K562 (cell line): ENCODE data around the gene CUL9. TPM values are rescaled to one million over a fixed set of nuclear protein-coding genes. Genes with fewer than 3 reads are reported as not detected.

Source experiments
- ATAC-seq: fragments of 200-7000 bp; cut with Tn5 transposase; 3 replicates; pipeline ENCODE4 v1.9.1; 2020; ENCODE audit warnings: moderate library complexity
- BruUV-seq: library from RNA; stranded (reverse); fragments of 400-500 nt; replicated peaks from 2 replicates; lab custom pipeline; 2021; lab: Mats Ljungman, UMichigan
- CTCF ChIA-PET: fragments of 300-600 bp; formaldehyde crosslinking; extraction: SDS; loops from one replicate; lab custom pipeline; 2021; ENCODE audit warnings: low intra/inter-chr PET ratio; lab: Yijun Ruan, JAX
- POLR2A ChIA-PET: fragments of 300-600, 350-650 bp; sonication (Branson Sonifier 250); formaldehyde crosslinking; extraction: SDS; loops from one replicate; lab custom pipeline; 2021; ENCODE audit warnings: antibody characterized with exemption, inconsistent platforms; lab: Yijun Ruan, JAX
- DNase-seq, 4 experiments: peaks; one replicate each; pipeline versions ENCODE4 v3.0.0 to v3.0.0-alpha.2; 2011 to 2018; ENCODE audit warnings: low spot score in 3 of 4, mixed read lengths in 3 of 4; ENCODE audit errors: extremely low read depth in 1 of 4
- FAIRE-seq: peaks from 2 replicates; lab custom pipeline; 2011; peaks lifted over from hg19 to GRCh38; lab: Jason Lieb, UNC
- H2AFZ ChIP-seq: 2 replicates; pipeline ENCODE4 v1.6.0; 2011; ENCODE audit warnings: low read depth, low read length, control low read depth, inconsistent platforms
- H3K27ac ChIP-seq: fragments of 200-600 bp; 3 replicates; pipeline ENCODE4 v1.8.0; 2011; ENCODE audit warnings: low read depth, mild to moderate bottlenecking, control low read depth, inconsistent platforms, low read length, moderate library complexity, mixed read lengths; ENCODE audit errors: extremely low read depth
- H3K27me3 ChIP-seq, 2 experiments: fragments of 300-600 bp in 1 of 2; 2 replicates in 1 of 2; 3 replicates in 1 of 2; pipeline versions ENCODE4 v1.6.0 to v1.8.0; 2011; ENCODE audit warnings: inconsistent platforms in 2 of 2, low read length in 2 of 2, mild to moderate bottlenecking in 1 of 2, mixed read lengths in 1 of 2, moderate library complexity in 1 of 2; ENCODE audit not compliant: control insufficient read depth in 2 of 2, insufficient read depth in 2 of 2
- H3K36me3 ChIP-seq: fragments of 300-600 bp; 3 replicates; pipeline ENCODE4 v1.8.0; 2011; ENCODE audit warnings: mild to moderate bottlenecking, low read length, inconsistent platforms; ENCODE audit not compliant: control insufficient read depth, insufficient read depth
- H3K4me1 ChIP-seq, 2 experiments: fragments of 200-600 bp in 1 of 2; replicated peaks in 1 of 2; 2 replicates in 1 of 2; 3 replicates in 1 of 2; pipeline versions ENCODE4 v1.5.1 to v1.8.0; 2011; ENCODE audit warnings: inconsistent platforms in 2 of 2, low read length in 2 of 2, mild to moderate bottlenecking in 1 of 2, mixed read lengths in 1 of 2, moderate library complexity in 1 of 2; ENCODE audit not compliant: control insufficient read depth in 2 of 2, insufficient read depth in 2 of 2
- H3K4me2 ChIP-seq: 2 replicates; pipeline ENCODE4 v1.6.1; 2011; ENCODE audit warnings: low read length, control low read depth, inconsistent platforms, mixed read lengths; ENCODE audit not compliant: insufficient read depth
- H3K4me3 ChIP-seq: fragments of 200-600 bp; sonication (generic), shearing (Covaris generic); 2 replicates; pipeline ENCODE4 v1.5.1; 2016; ENCODE audit warnings: control low read depth, inconsistent platforms
- H3K79me2 ChIP-seq: fragments of 200-600 bp; 3 replicates; pipeline ENCODE4 v1.8.0; 2011; ENCODE audit warnings: low read length, inconsistent platforms; ENCODE audit not compliant: control insufficient read depth, insufficient read depth
- H3K9ac ChIP-seq, 2 experiments: 2 replicates each; pipeline versions ENCODE4 v1.6.0 to v1.6.1; 2011; ENCODE audit warnings: low read depth in 2 of 2, low read length in 2 of 2, control low read depth in 1 of 2, inconsistent platforms in 1 of 2, mild to moderate bottlenecking in 1 of 2, mixed read lengths in 1 of 2; ENCODE audit not compliant: insufficient read depth in 1 of 2
- H3K9me1 ChIP-seq: one replicate; pipeline ENCODE4 v1.6.0; 2011; ENCODE audit warnings: inconsistent platforms, mild to moderate bottlenecking, low read length, moderate library complexity; ENCODE audit not compliant: control insufficient read depth, insufficient read depth
- H3K9me3 ChIP-seq: replicated peaks from 2 replicates; pipeline ENCODE4 v1.5.1; 2011; ENCODE audit warnings: low read depth, low read length, inconsistent platforms; ENCODE audit not compliant: control insufficient read depth, insufficient read depth
- H4K20me1 ChIP-seq: replicated peaks from 2 replicates; pipeline ENCODE4 v1.6.1; 2011; ENCODE audit warnings: low read length, inconsistent platforms, mixed read lengths; ENCODE audit not compliant: control insufficient read depth, insufficient read depth
- ARID1B ChIP-seq: fragments of 450-650 bp; IDR thresholded peaks from 2 replicates; pipeline ENCODE4 v1.6.1; 2016; ENCODE audit warnings: antibody characterized with exemption, mild to moderate bottlenecking, inconsistent platforms
- BHLHE40 ChIP-seq: IDR thresholded peaks from 2 replicates; pipeline ENCODE4 v1.6.1; 2011; ENCODE audit warnings: low read length, improper control_type of control experiment
- CBFA2T2 ChIP-seq: fragments of 450-650 bp; conservative IDR thresholded peaks from 2 replicates; pipeline ENCODE4 v1.6.1; 2017; ENCODE audit warnings: mild to moderate bottlenecking
- CTBP1 ChIP-seq: fragments of 450-650 bp; IDR thresholded peaks from 2 replicates; pipeline ENCODE4 v1.6.1; 2016; ENCODE audit warnings: borderline replicate concordance
- HCFC1 ChIP-seq: IDR thresholded peaks from 2 replicates; pipeline ENCODE4 v1.6.1; 2012; ENCODE audit warnings: low read depth, low read length, improper control_type of control experiment
- IRF2 ChIP-seq: sonication (generic); formaldehyde crosslinking; IDR thresholded peaks from 2 replicates; pipeline ENCODE4 v1.8.1; 2022; ENCODE audit warnings: mild to moderate bottlenecking, missing genetic modification reagents
- KDM5B ChIP-seq: fragments of 200-600 bp; sonication (generic); IDR thresholded peaks from 2 replicates; pipeline ENCODE4 v1.6.1; 2012; ENCODE audit warnings: low read depth, mild to moderate bottlenecking, moderate library complexity, low read length, control low read depth, inconsistent platforms; ENCODE audit not compliant: insufficient replicate concordance
- MXI1 ChIP-seq: IDR thresholded peaks from 2 replicates; pipeline ENCODE4 v1.6.1; 2011; ENCODE audit warnings: low read depth, mild to moderate bottlenecking, improper control_type of control experiment, low read length
- MYBL2 ChIP-seq, 2 experiments: fragments of 450-650 bp in 1 of 2; sonication (generic) in 1 of 2; formaldehyde crosslinking in 1 of 2; IDR thresholded peaks; 2 replicates each; pipeline versions ENCODE4 v1.6.1 to v1.8.1; 2017 to 2022; ENCODE audit warnings: borderline replicate concordance in 1 of 2, inconsistent platforms in 1 of 2, low read depth in 1 of 2, mild to moderate bottlenecking in 1 of 2, missing genetic modification reagents in 1 of 2, moderate library complexity in 1 of 2
- TAL1 ChIP-seq: fragments of 450-650 bp; IDR thresholded peaks from 2 replicates; pipeline ENCODE4 v1.6.1; 2016; ENCODE audit warnings: mild to moderate bottlenecking
- TCF3 ChIP-seq: sonication (generic); formaldehyde crosslinking; IDR thresholded peaks from 2 replicates; pipeline ENCODE4 v1.4.0; 2020; ENCODE audit warnings: mild to moderate bottlenecking, missing genetic modification reagents
- ZNF175 ChIP-seq: fragments of 200-800 bp; sonication (Bioruptor generic); IDR thresholded peaks from 2 replicates; pipeline ENCODE4 v1.6.1; 2016; ENCODE audit warnings: low read depth, mild to moderate bottlenecking, missing genetic modification characterization, missing compliant biosample characterization
- ZSCAN29 ChIP-seq: fragments of 450-650 bp; IDR thresholded peaks from 2 replicates; pipeline ENCODE4 v1.6.1; 2017
- WGBS: fragments of 100-300 bp; shearing (Covaris generic); methylation state at CpG from one replicate; pipeline ENCODE4 v1.1.6; 2016; ENCODE audit warnings: low coverage, mixed read lengths; ENCODE audit not compliant: insufficient coverage; ENCODE audit errors: missing lambda C conversion rate; 5-methylcytosine and 5-hydroxymethylcytosine counted together
- in situ Hi-C: fragments of 300-500 bp; cut with MboI; formaldehyde crosslinking; loops from 4 replicates; pipeline ENCODE4 v1.15.0; 2018; ENCODE audit warnings: inconsistent platforms, mixed read lengths
- intact Hi-C: fragments of 100-400 bp; cut with micrococcal nuclease; formaldehyde crosslinking; loops from 2 replicates; pipeline ENCODE4 v1.14.2; 2022
- polyA plus RNA-seq, 8 experiments: library from polyadenylated mRNA; depleted of rRNA in 4 of 8; stranded (reverse) in 5 of 8; unstranded in 3 of 8; fragments of >200 nt; fragmentation: Nextera tagmentation in 2 of 8; fragmentation: Illumina TruSeq in 1 of 8; extraction: Ambion mirVana in 2 of 8; extraction: Trizol in 1 of 8; gene quantifications; 2 replicates each; pipeline versions ENCODE4 v1.2.1 to v1.2.3, GENCODE V29; 2011 to 2014; ENCODE audit warnings: inconsistent platforms in 1 of 8, missing spikeins in 1 of 8
- total RNA-seq, 7 experiments: library from RNA; depleted of rRNA in 6 of 7; stranded (reverse); fragments of >200 nt in 6 of 7; fragmentation: Illumina TruSeq in 2 of 7; extraction: Trizol in 2 of 7; gene quantifications; 2 replicates each; pipeline versions ENCODE4 v1.2.1 to v1.2.3, GENCODE V29; 2011 to 2021; ENCODE audit warnings: low replicate concordance in 1 of 7
- TF ChIP-seq, protein P1 (sequence below): fragments of 450-650 bp; formaldehyde crosslinking; IDR thresholded peaks from 2 replicates; pipeline ENCODE4 v1.4.0; 2020; ENCODE audit warnings: mild to moderate bottlenecking, moderate library complexity
- TF ChIP-seq, protein P2 (sequence below): fragments of 450-650 bp; IDR thresholded peaks from 2 replicates; pipeline ENCODE4 v1.6.1; 2016; ENCODE audit warnings: mild to moderate bottlenecking
- TF ChIP-seq, protein P3 (sequence below), 2 experiments: fragments of 450-650 bp; IDR thresholded peaks; 2 replicates each; pipeline ENCODE4 v1.6.1; 2016

Gene CUL9
- total and polyA plus RNA-seq, 9 of the 15 experiments (the other 6 are each of a cell fraction or from before 2014, with no cell fraction given): 0.50 to 20.7 (median 6.6) TPM

DNA sequence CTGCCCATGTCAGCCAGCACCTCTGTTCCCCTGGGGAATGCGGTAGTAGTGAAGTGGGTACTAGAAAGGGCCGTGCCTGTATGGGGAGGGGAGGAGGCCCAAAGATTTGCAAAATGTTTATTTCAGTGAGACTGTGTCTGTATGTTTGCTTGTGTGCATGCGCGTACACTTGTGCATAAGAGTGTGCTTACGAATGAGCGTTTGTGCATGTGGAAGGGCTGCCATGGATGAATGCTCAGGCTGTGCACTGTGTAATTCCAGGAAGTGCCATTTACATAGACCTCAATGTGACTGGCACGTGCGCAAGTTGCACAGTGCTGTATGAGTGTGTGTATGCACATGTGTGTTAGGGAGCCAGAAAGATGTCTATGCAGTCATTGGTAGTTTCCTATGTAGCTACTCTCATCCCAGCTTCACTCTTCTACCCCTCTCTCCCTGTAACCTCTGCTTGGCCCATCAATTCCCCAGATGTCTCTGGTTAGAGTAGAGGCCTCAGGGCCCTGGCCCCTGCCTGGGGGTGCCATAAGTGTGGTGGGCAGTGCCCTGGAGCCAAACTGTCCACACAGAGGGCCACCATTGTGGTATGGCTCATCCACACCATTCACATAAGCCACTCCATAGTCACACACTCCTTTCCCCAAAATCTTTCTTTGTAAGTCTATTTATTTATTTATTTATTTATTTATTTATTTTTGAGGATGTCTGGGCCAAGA lies 89.3 kb downstream of the CUL9 start:
- FAIRE-seq: no peak
- H2AFZ ChIP-seq: no peak overlapping the region
- no peak overlapping the region for H3K4me2 ChIP-seq

More for the DNA sequence above, 89.3 kb downstream of the CUL9 start:
- ChIA-PET POLR2A (interaction anchor here (0.6 to 1.4 kb wide), 3 partner anchors 8 to 254 kb away, joined by 3 to 4 read pairs (median 3); no protein-coding TSS in a partner anchor), CTCF (interaction anchor here (0.6 kb wide), 1 partner anchor 99 kb away, joined by 3 read pairs; no protein-coding TSS in a partner anchor)
- intact Hi-C loops (no loop called here), in situ Hi-C loops (loop anchor here (5.0 kb wide), 1 partner anchor 61 kb away; no protein-coding TSS in a partner anchor)
- H3K36me3 ChIP-seq: no peaks in the 10 kb centered on the region
- H3K9me3 ChIP-seq: no peaks in the 10 kb centered on the region
- no peak overlapping the region for H3K4me3 ChIP-seq
- H3K27me3 ChIP-seq: peaks cover 15 to 36% of the 10 kb centered on the region in 2 experiments
- H3K4me1 ChIP-seq: peaks cover 28 to 50% of the 10 kb centered on the region in 2 experiments
- H3K9me1 ChIP-seq: no peaks in the 10 kb centered on the region
- DNase-seq (no peak), ATAC-seq (no peak)
- TF ChIP-seq, protein P1, sequence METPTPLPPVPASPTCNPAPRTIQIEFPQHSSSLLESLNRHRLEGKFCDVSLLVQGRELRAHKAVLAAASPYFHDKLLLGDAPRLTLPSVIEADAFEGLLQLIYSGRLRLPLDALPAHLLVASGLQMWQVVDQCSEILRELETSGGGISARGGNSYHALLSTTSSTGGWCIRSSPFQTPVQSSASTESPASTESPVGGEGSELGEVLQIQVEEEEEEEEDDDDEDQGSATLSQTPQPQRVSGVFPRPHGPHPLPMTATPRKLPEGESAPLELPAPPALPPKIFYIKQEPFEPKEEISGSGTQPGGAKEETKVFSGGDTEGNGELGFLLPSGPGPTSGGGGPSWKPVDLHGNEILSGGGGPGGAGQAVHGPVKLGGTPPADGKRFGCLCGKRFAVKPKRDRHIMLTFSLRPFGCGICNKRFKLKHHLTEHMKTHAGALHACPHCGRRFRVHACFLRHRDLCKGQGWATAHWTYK (CRISPR knock-in tag): no peak
- TF ChIP-seq IRF2 (no peak), TCF3 (no peak), ZSCAN29 (peak; percentile 48; the same call in 1 of the 2 replicates), CTBP1 (no peak), KDM5B (no peak), HCFC1 (no peak), ZNF175 (CRISPR knock-in tag) (no peak), ARID1B (no peak), CBFA2T2 (no peak), MXI1 (no peak), TAL1 (no peak), BHLHE40 (peak; percentile 73), MYBL2 (IDR thresholded peaks at IDR 0.05; ENCODE audit: low read depth) (no peak), MYBL2 (CRISPR knock-in tag; IDR thresholded peaks at IDR 0.05; ENCODE audit: borderline replicate concordance) (no peak)
- TF ChIP-seq, protein P2, sequence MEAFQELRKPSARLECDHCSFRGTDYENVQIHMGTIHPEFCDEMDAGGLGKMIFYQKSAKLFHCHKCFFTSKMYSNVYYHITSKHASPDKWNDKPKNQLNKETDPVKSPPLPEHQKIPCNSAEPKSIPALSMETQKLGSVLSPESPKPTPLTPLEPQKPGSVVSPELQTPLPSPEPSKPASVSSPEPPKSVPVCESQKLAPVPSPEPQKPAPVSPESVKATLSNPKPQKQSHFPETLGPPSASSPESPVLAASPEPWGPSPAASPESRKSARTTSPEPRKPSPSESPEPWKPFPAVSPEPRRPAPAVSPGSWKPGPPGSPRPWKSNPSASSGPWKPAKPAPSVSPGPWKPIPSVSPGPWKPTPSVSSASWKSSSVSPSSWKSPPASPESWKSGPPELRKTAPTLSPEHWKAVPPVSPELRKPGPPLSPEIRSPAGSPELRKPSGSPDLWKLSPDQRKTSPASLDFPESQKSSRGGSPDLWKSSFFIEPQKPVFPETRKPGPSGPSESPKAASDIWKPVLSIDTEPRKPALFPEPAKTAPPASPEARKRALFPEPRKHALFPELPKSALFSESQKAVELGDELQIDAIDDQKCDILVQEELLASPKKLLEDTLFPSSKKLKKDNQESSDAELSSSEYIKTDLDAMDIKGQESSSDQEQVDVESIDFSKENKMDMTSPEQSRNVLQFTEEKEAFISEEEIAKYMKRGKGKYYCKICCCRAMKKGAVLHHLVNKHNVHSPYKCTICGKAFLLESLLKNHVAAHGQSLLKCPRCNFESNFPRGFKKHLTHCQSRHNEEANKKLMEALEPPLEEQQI: no peak
- TF ChIP-seq, protein P3, sequence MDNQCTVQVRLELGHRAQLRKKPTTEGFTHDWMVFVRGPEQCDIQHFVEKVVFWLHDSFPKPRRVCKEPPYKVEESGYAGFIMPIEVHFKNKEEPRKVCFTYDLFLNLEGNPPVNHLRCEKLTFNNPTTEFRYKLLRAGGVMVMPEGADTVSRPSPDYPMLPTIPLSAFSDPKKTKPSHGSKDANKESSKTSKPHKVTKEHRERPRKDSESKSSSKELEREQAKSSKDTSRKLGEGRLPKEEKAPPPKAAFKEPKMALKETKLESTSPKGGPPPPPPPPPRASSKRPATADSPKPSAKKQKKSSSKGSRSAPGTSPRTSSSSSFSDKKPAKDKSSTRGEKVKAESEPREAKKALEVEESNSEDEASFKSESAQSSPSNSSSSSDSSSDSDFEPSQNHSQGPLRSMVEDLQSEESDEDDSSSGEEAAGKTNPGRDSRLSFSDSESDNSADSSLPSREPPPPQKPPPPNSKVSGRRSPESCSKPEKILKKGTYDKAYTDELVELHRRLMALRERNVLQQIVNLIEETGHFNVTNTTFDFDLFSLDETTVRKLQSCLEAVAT (IDR thresholded peaks at IDR 0.05): no peak
- H3K27ac ChIP-seq: no peak overlapping the region
- BruUV-seq: no TSS peak
- 34% methylated on average over 8 of the region's 8 CpGs for whole genome bisulfite sequencing
- no peaks in the 10 kb centered on the region for H3K79me2 ChIP-seq
- H4K20me1 ChIP-seq: 0 out of 2 replicates have a peak, but pooled peaks cover 6% of the 10 kb centered on the region
- H3K9ac ChIP-seq: no peak overlapping the region
